Hepatic stellate cell (primary cell): Measurements from ENCODE around the gene TDRD12.
"Not testable (repeated sequence)": the region's sequence is repeated elsewhere in the genome, so short reads cannot be mapped to it uniquely, and the experiment has no call there.

Experiments used
- DNase-seq: peaks from one replicate; pipeline ENCODE4 v3.0.0; 2011; ENCODE audit warnings: low spot score

Gene TDRD12

DNA sequence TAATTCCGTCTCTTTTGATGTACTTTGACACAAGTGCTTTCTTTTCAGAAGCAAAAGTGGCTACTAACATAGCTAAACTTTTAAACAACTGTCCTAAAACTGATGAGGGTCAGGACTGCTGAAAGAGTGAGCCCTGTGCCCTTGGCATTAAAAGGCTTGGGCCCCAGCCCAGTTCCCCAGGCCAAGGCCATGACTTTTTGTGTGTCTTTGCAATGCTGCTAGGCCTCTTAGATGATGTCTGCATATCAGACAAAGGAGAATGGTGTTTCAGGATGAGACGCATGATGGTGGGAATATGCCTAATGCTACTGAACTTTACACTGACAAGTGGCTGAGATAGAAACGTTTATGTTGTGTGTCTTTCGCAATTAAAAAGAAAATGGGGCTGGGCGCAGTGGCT, 112.0 kb downstream of the TDRD12 start:
- DNase-seq: no peak

DNA sequence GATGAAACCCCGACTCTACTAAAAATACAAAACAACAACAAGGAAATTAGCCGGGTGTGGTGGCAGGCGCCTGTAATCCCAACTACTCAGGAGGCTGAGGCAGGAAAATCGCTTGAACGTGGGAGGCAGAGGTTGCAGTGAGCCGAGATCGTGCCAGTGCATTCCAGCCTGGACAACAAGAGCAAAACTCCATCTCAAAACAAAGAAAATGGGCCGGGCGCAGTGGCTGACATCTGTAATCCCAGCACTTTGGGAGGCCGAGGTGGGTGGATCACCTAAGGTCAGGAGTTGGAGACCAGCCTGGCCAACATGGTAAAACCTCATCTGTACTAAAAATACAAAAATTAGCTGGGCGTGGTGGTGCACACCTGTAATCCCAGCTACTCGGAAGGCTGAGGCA, 112.5 kb downstream of the TDRD12 start:
- not testable (repeated sequence) for DNase-seq

DNA sequence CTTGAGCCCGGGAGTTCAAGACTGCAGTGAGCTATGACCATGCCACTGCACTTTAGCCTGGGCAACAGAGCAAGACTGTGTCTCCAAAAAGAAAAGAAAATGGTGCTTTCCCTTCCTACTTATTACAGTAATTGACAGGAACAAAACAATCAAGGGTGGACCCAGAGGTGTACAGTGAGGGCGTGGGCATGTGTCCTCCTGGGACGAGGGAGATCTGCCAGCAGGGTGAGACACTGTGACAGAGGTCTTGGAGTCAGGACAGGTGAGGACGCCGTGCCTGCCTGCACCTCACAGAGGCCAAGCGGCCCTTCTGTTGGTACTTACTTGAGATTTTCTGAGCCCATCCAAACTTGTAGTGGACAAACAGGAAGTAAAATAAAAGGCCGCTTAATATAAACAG, 113.3 kb downstream of the TDRD12 start:
- not testable (repeated sequence) for DNase-seq

DNA sequence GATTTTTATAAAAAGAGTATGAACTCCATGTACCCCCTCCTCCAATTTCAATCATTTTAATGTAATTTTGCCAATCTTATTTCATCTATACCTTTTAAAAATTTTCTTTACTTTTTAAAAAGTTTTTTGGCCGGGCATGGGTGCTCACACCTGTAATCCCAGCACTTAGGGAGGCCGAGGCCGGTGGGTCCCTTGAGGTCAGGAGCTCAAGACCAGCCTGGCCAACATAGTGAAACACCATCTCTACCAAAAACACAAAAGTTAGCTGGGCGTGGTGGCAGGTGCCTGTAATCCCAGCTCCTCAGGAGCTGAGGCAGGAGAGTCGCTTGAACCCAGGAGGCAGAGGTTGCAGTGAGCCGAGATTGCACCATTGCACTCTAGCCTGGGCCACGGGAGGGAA, 113.8 kb downstream of the TDRD12 start:
- not testable (repeated sequence) for DNase-seq

DNA sequence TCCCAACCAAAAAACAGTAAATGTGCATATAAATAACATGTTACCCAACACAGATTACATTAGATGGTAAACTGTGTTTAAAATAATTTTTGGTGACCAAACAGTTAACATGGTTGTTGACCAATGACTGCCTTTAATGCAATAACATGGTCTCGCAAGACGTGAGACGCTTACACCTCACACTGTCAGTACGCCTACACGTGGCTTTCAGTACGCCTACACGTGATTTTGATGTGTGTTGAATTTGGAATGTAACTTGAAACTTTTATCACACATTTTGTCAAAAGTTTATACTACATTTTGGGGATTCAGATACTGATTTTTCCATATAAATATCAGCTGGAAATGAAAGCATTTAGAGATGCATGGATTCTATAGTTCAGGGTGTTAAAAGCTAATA, 118.0 kb downstream of the TDRD12 start:
- no peak for DNase-seq

DNA sequence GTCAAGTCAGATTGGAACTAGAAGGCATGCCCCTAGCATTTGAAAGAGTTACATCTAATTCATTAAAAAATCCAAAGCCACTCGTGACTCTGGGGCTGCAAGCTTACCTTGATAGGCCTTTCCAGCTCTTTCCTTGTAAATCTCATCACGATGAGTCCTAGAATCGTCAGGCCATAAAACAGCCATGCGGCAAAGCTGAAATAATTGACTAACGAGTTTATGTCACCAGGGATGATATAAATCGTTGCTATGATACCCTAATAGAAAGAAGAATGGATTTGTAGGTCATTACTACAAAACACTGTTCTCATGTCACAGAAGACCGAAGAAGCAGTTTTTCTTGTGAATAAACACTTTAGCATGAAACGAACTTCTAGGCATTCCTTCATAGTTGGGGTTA, 122.5 kb downstream of the TDRD12 start:
- DNase-seq: no peak

DNA sequence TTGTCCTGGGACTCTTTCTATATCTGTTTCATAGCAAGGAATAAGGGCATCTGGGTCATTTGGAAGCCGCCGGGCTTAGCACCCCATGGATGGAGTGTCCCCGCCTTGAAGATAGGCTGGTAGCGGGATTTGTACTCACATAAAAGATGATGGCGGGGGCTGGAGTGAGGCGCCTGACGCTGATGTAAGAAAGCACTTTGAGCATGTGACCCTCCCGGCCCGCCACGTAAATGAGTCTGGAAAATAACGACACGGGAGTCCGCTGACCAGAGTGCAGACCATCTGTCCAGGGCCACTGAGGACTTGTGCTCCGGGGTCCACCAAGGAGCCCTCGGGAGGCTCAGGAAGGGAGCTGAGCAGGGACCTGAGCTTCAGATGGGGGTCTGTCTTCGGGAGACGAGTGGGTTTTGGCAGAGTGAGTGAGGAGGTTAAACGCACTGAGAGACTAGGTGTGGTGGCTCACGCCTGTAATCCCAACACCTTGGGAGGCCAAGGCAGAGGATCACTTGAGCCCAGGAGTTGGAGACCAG, 124.2 kb downstream of the TDRD12 start:
- DNase-seq: no peak

DNA sequence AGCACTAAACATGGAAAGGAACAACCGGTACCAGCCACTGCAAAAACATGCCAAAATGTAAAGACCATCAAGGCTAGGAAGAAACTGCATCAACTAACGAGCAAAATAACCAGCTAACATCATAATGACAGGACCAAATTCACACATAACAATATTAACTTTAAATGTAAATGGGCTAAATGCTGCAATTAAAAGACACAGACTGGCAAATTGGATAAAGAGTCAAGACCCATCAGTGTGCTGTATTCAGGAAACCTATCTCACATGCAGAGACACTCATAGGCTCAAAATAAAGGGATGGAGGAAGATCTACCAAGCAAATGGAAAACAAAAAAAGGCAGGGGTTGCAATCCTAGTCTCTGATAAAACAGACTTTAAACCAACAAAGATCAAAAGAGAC, 128.5 kb downstream of the TDRD12 start:
- not testable (repeated sequence) for DNase-seq

DNA sequence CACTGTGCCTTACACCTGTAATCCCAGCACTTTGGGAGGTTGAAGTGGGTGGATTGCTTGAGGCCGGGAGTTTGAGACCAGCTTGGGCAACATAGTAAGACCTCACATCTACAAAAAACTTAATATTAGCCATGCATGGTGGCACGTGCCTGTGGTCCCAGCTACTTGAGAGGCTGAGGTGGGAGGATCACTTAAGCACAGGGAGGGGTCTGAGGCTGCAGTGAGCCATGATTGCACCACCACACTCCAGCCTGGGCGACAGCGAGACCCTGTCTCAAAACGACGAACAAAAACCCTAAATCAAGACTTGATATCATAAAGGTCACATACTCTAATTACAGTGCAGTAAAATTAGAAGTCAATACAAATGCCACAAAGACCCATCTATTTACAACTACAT, 132.6 kb downstream of the TDRD12 start:
- no peak for DNase-seq

DNA sequence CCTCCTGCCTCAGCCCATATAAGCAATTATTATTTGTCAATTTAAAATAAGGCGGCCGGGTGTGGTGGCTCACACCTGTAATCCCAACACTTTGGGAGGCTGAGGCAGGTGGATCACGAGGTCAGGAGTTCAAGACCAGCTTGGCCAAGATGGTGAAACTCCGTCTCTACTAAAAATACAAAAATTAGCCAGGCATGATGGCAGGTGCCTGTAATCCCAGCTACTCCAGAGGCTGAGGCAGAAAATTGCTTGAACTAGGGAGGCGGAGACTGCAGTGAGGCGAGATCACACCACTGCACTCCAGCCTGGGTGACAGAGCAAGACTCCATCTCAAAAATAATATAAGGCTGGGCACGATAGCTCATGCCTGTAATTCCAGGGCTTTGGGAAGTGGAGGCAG, 137.3 kb downstream of the TDRD12 start:
- not testable (repeated sequence) for DNase-seq

DNA sequence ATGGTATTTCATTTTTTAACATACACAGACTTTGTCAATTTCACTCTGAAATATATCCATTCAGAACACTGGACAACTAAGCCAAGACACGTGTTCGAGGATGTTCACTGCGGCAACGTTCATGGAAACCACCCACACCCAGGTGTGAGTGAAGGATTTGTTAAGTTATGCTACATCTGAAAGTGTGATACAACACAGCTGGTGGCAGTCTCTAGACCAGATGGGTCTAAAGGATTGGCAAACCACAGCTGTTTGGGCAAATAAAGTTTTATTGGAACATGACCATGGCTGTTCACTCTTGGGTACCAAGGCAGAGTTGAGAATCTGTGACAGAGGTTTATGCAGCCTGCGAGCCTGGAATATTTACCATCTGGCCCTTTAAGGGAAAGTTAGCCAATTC, 138.0 kb downstream of the TDRD12 start:
- DNase-seq: no peak

DNA sequence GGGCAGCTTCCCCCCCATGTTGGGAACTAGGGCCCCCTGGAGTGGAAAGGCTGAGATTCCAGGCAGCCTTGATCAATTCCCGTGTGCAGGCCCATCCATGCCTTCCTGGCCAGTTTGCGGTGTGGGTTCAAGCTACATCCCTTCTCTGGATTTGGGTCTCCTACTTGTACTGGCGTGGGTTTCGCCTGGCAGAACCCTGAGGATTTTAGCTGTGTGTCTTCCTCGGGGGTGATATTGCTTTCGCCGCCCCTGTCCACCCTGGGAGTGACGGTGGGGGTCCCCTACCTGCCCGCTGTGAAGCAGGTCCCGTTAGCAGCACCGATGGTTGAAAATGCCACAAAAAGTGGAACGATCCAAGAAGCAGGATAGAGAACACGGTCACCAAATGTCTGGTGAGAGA, 138.6 kb downstream of the TDRD12 start:
- no peak for DNase-seq

DNA sequence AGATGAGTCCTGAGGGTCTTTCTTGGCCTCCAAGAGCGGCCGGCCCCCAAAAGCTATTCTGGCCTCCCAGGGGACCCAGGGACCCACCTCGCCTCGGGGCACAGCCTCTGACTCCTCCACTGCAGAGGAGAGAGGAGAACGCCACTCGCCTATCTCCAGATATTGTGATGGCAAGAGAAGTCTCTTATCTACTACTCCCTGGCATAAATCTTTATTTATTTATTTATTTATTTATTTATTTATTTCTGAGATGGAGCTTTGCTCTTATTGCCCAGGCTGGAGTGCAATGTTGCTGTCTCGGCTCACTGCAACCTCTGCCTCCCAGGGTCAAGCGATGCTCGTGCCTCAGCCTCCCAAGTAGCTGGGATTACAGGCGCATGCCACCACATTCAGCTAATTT, 139.0 kb downstream of the TDRD12 start:
- DNase-seq: no peak

DNA sequence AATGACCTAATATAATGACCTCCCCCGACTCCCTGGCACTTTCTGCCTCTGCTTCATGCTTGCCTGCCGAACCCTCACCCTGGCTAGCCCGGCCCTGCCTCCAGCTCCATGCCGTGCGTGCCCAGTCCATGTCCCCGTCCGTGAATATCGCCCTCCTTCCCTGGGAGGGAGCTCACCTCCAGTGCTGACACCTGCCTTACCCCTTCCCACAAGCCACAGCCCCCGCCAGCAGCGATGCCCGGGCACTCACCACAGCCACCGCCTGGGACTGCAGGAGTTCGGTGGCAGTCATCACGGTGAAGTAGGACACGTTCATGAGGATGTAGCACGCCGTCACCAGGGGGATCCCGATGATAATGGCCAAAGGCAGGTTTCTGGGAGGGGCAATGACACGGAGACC, 140.0 kb downstream of the TDRD12 start:
- DNase-seq: no peak

DNA sequence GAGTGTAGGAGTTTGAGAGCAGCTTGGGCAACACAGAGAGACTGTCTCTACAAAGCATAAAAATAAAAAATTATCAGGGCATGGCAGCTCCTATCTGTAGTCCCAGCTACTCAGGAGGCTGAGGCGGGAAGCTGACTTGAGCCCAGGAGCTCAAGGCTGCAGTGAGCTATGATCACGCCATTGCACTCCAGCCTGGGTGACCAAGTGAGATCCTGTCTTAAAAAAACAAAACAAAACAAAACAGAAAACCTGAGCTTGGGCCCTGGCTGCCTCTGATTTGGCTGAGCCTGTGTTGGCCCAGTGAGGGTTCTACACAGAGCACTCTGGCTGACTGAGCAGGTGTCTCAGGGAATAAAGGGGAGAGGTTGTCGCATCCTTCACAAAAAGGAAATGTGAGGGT, 142.0 kb downstream of the TDRD12 start:
- DNase-seq: no peak

DNA sequence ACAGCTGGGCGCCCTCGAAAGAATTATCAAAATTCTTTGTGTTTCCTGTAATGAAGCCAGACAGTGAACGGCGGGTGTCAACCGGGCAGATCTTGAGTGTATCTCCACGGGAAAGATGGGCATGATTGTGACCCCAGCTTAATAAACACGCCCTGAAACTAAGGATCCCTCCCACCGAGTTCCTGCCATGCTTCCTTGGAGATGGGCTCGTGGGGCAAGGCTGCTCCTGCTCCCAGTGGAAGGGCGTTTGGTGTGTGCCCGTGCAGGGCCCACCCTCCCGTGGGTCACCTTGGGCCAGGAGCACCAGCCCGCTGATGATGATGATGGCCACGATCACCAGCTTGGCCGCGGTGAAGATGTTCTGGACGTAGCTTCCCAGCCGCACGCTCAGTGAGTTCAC, 142.6 kb downstream of the TDRD12 start:
- DNase-seq: no peak

DNA sequence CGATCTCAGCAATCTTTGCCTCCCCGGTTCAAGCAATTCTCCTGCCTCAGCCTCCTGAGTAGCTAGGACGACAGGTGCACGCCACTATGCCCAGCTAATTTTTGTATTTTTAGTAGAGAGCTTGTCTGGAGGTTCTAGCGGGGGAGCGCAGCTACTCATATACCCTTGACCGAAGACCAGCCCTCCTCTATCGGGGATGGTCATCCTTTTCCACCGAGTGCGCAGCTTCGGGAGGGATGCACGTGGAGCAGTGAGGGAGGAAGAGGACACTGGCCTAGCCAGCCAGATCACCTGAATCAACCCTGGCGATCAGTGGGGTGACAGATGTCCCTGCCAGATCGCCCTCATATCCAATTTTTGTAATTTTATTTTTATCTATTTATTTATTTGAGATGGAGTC, 143.2 kb downstream of the TDRD12 start:
- no peak for DNase-seq

DNA sequence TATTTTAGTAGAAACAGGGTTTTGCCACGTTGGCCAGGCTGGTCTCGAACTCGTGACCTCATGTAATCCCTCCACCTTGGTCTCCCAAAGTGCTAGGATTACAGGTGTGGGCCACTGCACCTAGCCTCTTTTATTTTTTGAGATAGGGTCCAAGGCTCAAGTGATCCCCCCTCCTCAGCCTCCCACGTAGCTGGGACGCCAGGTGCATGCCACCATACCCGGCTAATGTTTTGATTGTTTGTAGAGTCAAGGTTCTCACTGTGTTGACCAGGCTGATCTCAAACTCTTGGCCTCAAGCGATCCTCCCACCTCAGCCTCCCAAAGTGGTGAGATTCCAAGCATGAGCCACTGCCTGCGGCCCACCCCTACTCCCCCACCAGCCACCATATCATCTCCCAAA, 143.7 kb downstream of the TDRD12 start:
- no peak for DNase-seq

DNA sequence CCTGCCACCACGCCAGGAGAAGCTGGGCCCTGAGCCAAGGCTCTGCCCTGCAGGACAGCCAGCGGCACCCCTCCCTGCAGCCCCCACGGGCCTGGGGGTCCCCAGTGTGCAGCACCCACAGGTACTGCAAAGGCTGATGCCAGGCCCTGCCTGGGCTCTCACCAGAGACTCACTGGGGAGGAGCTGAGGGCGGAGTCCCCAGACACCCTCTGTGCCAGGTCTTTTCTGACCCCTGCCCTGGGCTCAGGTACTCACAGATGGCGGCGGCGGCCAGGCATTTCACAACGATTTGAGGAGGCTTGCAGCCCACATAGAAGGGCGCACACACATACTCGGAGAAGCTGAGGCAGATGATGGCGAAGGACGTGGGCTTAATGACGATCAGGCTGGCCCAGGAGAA, 144.3 kb downstream of the TDRD12 start:
- no peak for DNase-seq

DNA sequence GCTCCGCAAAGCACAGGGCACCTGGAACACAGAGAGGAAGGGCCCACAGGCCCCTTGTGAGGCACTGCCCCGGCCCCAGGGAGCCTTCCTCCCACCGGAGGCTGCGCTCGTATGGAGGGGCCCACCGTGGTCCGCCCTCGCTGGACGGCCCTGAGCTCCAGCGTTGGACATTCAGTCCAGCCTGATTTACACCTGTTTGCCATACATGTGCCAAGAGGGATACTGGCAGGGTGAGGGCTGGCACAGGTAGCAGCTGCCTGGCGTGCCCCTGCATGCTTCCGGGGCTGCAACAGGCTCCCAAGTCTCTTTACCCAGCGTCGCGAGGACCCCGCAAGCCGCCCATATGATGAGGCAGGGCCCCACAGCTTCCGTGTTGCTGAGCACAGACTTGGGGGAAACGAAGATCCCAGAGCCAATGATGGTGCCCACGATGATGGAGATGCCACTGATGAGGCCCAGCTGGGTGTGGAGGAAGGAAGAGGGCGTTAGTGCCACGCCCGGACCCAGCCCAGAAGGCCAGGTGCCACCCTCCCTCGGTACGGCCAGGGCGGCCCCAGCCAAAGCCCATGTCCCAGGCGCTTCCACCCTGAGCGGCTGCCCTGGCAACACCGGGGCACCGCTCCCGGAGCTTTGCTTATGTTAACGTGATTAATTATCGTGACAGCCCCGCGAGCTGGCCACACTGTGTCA, 144.9 kb downstream of the TDRD12 start:
- DNase-seq: no peak

DNA sequence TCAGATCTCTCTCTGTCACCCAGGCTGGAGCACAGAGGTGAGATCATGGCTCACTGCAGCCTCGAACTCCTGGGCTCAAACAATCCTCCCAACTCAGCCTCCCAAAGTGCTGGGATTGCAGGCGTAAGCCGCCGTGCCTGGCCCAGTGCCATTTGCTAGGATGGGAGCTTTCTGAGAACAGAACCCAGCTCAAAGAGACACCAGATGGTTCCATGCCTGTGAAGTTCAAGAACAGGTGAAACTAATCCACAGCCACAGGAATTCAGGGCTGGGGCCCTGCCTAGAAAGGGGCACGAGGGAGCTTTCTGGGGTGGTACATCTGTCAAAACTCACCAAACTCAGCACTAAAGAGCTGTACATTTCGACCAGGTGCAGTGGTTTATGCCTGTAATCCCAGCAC, 145.8 kb downstream of the TDRD12 start:
- no peak for DNase-seq

DNA sequence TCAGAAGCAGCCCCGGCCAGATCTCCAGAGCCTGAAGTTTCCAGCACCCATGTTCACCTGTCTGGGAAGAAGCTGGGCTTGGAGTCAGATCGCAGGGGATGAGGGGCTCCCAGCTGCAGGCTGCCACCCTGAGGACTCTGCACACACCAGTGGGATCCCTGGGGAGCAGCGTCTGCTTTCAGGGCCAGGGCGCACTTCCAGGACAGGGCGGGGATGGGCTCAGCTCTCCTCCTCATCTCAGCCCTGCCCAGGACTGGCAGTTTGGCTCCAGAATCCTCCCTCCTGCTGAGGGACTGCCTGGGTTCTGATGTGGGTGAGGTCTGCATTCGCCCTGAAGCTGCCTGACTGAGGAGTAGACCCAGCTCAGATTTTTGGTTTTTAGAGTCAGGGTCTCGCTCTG, 146.5 kb downstream of the TDRD12 start:
- DNase-seq: no peak

DNA sequence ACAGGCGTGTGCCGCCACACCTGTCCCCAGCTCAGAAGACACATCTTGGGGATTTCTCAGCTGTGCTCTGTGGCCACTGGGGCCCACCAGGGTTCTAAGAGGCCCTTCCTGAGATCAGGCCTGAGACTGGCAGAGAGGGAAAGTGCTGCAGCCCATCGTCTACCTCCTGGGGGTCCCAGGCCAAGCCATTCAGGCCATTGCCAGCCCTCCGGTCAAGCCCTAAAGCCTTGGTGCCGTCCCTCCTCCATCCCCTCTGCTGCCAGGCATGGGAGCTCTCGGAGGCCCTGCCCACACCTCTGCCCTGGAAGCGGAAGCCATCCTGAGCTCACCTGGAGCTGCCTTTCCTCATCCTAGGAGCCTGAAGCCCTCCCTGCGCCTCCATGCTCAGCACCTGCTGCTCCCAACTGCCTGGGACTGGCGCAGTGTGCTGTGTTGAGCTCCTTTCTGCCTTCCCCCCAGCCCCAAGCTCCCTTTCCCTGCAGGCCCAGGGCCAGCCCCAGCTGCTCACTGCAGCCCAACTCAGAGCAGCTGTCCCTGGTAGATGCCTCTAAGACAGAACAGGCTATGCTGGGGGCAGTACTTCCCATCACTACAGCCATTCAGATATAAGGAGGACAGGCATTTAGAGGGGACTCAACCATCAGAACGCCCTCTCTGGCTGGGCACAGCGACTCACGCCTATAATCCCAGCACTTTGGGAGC, 147.1 kb downstream of the TDRD12 start:
- no peak for DNase-seq

DNA sequence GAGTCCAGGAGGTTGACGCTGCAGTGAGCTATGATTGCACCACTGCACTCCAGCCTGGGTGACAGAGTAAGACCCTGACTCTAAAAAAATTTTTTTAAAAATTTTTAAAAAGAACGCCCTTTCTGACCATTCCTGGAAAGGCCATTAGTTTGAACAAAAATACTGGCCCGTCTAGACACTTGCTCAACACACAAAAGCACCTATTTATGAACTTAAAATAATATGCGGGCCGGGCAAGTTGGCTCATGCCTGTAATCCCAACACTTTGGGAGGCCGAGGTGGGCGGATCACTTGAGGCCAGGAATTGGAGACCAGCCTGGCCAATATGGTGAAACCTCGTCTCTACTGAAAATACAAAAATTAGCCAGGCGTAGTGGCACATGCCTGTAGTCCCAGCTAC, 147.9 kb downstream of the TDRD12 start:
- not testable (repeated sequence) for DNase-seq
